ENCODE measurements around the gene FETUB.

The FETUB gene

GRCh38 chr3:186636536-186636935 is 3.7 kb upstream of the FETUB start:
- no peak for DNase-seq (ENCODE audit: low spot score)

- no peak for DNase-seq (ENCODE audit: low spot score)
Measured at GRCh38 chr3:186637686-186638085, 2.5 kb upstream of the FETUB start.

DNA sequence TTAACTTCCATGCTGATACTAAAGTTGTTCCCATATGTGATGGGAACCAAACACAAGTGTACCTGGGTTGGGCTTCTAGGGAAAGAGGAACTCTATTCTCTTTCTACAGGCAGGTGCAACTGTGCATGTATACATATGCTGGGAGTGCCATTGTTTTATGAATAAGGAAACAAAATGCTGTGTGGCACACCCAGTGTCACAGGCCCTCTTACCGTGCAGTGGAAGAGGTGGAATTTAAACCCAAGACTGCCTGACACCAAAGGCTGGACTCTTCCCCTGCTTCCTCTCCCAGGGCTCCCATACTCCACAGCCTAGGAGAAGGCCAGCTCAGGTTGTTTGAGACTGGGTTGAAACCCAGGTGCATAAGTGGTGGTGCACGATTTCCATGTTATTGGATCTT is 1.9 kb upstream of the FETUB start:
- DNase-seq (ENCODE audit: low spot score): no peak

- no peak for DNase-seq (ENCODE audit: low spot score)
Measured at GRCh38 chr3:186640473-186640818, 247 bp downstream of the FETUB start.

GRCh38 chr3:186640929-186641328 is 730 bp downstream of the FETUB start:
- DNase-seq (ENCODE audit: low spot score): no peak

- DNase-seq (ENCODE audit: low spot score): no peak
Measured at GRCh38 chr3:186642014-186642413, 1.8 kb downstream of the FETUB start.

GRCh38 chr3:186643493-186643892 is 3.3 kb downstream of the FETUB start:
- no peak for DNase-seq (ENCODE audit: low spot score)

DNA sequence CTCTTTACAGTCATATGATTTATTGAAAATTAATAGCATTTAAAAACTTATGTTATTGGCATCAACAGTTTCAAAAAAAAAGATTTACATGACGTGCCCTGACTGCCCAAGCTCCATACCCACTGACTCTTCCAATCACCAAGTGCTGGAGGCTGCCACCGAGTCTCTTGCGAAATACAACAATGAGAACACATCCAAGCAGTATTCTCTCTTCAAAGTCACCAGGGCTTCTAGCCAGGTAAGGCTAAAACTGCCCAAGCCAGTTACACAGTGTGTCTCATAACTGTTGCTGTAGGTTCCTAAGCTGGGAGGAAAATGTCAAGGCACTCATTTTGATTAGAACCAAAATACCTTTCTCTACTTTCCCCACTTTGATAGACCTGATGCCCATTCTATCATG is 4.5 kb downstream of the FETUB start:
- no peak for DNase-seq (ENCODE audit: low spot score)

DNA sequence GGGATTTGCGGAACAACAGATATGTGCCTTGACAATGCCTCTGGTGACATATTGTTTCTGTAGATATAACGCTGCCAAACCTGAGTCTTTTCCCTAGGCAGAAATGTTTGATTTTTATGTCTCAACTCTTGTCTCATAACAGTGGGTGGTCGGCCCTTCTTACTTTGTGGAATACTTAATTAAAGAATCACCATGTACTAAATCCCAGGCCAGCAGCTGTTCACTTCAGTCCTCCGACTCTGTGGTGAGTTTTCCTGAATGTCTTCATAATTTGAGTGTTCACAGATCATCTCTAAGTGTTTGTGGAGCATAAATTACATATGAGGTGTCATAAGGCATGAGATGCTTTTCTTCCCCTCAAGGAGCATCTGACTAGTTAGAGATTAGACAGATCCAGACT is 5.9 kb downstream of the FETUB start:
- DNase-seq (ENCODE audit: low spot score): no peak

DNA sequence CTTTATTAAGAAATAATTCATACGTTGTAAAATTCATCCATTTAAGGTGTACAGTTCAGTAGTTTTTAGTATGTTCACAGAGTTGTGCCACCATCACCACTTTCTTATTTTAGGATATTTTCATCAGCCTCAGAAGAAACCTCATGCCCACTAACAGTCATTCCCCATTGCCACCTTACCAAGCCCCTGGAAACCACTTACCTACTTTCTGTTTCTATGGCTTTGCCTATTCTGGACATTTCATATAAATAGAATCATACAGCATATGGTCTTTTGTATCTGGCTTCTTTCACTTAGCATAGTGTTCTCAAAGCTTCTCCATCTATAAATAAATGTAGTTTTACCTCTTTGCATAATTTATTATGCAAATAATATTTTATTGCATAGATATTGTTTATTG is 6.6 kb downstream of the FETUB start:
- DNase-seq (ENCODE audit: low spot score): no peak

- DNase-seq (ENCODE audit: low spot score): no peak
Measured at GRCh38 chr3:186648851-186649250, 8.7 kb downstream of the FETUB start.

DNA sequence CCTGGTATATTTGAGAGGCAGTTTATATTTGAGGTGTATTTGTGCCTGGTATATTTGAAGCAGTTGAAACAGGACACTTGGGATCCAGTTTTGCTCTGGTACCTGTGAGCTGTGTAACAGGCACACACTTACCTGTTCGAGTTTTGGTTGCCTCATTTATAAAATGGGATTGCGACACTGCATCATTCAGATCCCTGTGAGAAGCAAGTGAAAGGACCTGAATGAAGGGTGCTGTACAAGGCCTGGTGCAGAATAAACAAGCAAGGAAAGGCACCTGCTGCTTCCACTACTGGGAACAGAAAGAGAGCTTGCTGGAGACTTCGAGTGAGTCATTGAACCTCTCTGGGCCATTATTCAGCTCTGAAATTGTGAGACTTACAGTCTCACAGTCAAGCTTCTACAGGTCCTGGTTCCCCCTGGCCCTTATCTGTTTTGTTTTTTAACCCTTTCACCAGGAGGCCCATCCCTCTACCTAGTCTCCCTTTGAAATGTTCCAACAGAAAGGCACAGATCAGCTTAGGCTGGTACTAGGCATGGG is 11.5 kb downstream of the FETUB start:
- no peak for DNase-seq (ENCODE audit: low spot score)

DNA sequence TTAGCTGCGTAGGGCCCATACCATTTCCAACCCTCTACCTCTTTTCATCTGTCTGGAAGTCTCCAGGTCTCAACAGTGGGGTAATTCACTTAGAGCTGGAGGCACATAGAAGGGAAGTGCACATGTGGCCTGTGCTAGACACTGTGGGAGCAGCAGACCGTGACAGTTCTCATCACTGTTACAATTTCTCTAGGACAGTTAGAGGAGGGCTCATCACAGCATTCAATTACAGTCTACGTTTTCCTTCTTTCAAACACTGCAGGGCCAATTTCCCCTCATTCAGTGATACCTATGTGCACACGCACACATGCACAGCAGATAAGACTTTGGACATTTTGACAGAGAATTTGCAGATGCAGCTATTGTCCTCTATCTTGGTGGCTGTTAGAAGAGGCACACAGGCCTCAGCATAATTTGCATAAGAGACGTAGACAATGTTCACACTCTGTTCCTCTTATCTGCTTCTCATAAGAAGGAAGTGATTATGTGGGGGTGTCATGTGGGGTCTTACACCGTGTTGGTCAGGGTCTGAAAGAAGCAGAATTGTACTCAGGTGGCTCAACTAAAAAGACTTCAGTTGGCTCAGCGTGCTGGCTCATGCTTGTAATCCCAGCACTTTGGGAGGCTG is 13.0 kb downstream of the FETUB start:
- no peak for DNase-seq (ENCODE audit: low spot score)

DNA sequence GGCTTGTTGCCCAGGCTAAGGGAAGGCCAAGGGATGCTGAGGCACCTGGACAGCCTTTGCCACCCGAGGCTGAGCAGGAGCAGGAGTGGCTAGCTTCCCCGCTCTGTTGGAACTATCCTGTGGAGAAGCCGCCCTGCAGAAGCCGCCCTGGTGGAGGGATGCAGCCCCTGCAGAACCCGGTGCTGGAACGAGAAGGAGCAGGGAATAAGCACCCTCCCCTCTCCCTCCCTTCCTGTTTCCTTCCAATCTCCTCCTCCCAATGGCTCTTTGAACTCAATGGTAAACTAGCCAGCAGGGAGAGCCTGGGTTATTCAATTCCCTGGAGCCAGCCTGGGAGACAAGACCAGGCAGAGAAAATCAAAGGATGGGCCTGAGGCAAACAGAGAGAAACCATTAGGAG is 13.8 kb downstream of the FETUB start:
- no peak for DNase-seq (ENCODE audit: low spot score)

- DNase-seq (ENCODE audit: low spot score): no peak
Measured at GRCh38 chr3:186663361-186664118, 23.3 kb downstream of the FETUB start.

DNA sequence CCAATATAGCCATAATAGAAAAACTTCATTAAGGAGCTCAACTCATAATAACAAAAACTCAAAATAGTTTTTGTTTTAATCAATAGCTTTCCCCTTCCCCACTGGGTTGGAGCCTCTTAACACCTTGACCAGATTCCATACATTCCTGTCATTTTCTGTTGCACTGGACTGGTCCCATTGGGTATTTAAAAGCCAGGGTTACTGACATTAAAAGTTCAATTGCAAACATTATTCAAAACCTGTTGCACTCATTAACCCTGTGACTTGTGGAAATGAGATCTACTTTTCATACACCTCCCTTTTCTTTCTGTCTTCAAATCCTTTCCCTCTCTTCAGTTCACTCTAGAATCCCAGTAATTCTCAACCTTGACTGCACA is 23.9 kb downstream of the FETUB start:
- no peak for DNase-seq (ENCODE audit: low spot score)

- no peak for DNase-seq (ENCODE audit: low spot score)
Measured at GRCh38 chr3:186664506-186664905, 24.3 kb downstream of the FETUB start.

DNA sequence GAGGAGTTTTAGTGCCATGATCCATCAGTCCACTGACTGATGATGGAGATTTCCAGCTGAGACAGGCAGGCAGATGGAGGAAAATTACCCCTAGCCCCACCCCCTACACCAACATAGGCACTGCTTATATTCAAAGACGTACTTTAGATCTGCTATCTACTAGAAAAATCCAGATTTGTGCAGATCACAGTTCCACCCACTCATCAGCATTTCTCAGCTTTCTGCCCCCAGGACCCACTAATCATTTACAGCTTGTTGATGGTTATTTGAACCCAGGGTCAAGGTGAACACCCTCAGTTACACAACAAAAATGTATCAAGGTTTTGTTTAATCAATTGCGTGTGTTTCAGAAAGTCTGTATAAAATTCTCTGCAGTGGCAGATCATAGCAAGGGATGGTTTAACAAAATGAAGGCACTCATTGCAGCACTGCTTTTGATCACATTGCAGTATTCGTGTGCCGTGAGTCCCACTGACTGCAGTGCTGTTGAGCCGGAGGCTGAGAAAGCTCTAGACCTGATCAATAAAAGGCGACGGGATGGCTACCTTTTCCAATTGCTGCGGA is 25.5 kb downstream of the FETUB start, which contains the start of gene HRG:
Gene HRG, plus strand, starts transcription at position 390 of the 564 bp plus-strand sequence. Its CDS starts 18 bp downstream, at position 408.
- no peak for DNase-seq (ENCODE audit: low spot score)

- no peak for DNase-seq (ENCODE audit: low spot score)
Measured at GRCh38 chr3:186668426-186668825, 28.2 kb downstream of the FETUB start.

- DNase-seq (ENCODE audit: low spot score): no peak
Measured at GRCh38 chr3:186669378-186670084, 29.3 kb downstream of the FETUB start.

- DNase-seq (ENCODE audit: low spot score): no peak
Measured at GRCh38 chr3:186670155-186670554, 30.0 kb downstream of the FETUB start.

GRCh38 chr3:186671051-186671450 is 30.9 kb downstream of the FETUB start:
- DNase-seq (ENCODE audit: low spot score): no peak

DNA sequence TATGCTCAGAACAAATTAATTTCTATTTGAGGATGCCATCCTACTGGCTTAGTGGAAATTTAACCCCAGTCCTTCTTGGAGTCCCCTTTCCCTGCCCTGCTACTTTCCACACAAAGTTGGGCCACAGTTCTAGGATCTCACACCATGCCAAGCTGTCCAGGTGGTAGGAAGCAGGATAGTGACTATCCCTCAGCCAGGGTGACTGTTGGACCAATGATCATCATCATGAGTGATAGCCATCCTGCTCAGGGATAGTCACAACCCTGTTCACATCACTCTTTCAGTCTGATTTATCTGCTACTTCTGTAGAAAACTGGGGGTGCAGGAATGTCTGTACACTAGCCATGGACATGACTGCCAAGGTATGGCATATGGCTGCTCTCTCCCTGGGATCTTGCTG is 38.4 kb downstream of the FETUB start:
- DNase-seq (ENCODE audit: low spot score): no peak

All from HuH-7.5 (cell line).